GM12874 (cell line): ENCODE results near the gene GTF2F2.

Experiments used
- TF ChIP-seq, protein P1 (sequence below): IDR thresholded peaks from 2 replicates; pipeline ENCODE4 v1.5.1; 2011; ENCODE audit warnings: low read depth, mild to moderate bottlenecking, control low read depth, low read length, moderate library complexity; ENCODE audit not compliant: insufficient read depth

GTF2F2 gene

DNA sequence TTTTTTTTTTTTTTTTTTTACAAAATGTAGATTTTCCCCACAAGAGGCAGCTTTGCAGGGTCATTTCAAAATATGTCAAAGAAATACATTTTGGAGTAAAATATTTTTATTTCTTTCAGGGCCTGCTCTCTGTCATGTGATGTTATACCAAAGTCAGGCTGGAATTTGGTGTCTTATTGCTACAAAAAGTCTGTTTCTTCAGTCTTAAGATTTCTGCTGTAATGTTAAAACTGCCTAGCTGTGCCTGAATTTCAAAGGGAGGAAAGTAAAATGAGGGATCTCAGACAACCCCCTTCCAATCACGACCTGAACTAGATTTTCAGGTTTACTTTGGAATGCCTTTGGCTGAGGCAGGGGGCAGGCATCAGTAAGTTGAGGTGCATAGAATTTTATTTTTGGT is 12.8 kb upstream of the GTF2F2 start:
- TF ChIP-seq, protein P1, sequence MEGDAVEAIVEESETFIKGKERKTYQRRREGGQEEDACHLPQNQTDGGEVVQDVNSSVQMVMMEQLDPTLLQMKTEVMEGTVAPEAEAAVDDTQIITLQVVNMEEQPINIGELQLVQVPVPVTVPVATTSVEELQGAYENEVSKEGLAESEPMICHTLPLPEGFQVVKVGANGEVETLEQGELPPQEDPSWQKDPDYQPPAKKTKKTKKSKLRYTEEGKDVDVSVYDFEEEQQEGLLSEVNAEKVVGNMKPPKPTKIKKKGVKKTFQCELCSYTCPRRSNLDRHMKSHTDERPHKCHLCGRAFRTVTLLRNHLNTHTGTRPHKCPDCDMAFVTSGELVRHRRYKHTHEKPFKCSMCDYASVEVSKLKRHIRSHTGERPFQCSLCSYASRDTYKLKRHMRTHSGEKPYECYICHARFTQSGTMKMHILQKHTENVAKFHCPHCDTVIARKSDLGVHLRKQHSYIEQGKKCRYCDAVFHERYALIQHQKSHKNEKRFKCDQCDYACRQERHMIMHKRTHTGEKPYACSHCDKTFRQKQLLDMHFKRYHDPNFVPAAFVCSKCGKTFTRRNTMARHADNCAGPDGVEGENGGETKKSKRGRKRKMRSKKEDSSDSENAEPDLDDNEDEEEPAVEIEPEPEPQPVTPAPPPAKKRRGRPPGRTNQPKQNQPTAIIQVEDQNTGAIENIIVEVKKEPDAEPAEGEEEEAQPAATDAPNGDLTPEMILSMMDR = no peak

DNA sequence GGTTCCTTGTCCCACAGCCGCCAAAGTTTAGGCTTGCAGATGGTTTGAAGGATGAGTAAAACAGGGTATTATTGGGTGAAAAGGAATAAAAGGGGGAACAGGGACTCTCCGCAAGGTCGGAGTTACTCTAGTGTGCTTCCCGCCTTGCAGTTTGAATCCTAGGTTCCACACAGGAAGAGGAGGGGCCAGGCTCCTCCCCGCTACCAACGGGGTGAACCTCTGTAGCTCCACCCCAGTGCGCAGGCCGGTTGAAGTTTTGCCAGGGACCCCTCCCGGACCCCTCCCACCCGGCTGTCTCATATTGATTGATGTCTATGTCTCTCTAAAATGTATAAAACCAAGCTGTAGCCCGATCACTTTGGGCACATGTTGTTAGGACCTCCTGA is 11.6 kb upstream of the GTF2F2 start:
- TF ChIP-seq, protein P1 = no peak

DNA sequence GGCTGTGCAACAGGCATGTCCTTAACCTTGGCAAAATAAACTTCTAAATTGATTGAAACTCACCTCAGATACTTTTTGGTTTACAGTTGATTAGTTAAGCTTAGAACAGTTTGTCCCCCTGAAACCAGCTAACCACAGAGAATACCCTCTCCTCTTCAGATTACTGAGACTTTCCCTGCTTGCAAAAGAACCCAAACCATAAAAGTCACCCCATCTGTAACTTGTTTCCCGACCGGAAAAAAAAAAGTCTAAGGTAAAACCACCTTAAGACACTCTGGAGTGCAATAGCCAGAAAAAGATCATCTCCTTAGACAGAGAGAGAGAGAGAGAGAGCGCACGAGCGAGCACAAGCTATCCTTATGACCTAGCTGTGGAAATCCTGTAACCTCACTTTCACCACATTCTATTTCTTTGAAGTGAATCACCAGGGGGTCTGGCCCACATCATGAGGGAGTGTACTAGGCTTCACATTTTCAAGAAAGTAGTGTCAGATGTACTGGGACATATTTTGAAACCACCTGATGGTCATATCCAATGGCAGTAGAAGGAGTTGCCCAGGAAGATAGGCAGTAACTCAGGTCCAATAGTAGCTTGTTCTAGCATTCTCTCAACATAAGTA is 11.1 kb upstream of the GTF2F2 start:
- TF ChIP-seq, protein P1 = no peak

DNA sequence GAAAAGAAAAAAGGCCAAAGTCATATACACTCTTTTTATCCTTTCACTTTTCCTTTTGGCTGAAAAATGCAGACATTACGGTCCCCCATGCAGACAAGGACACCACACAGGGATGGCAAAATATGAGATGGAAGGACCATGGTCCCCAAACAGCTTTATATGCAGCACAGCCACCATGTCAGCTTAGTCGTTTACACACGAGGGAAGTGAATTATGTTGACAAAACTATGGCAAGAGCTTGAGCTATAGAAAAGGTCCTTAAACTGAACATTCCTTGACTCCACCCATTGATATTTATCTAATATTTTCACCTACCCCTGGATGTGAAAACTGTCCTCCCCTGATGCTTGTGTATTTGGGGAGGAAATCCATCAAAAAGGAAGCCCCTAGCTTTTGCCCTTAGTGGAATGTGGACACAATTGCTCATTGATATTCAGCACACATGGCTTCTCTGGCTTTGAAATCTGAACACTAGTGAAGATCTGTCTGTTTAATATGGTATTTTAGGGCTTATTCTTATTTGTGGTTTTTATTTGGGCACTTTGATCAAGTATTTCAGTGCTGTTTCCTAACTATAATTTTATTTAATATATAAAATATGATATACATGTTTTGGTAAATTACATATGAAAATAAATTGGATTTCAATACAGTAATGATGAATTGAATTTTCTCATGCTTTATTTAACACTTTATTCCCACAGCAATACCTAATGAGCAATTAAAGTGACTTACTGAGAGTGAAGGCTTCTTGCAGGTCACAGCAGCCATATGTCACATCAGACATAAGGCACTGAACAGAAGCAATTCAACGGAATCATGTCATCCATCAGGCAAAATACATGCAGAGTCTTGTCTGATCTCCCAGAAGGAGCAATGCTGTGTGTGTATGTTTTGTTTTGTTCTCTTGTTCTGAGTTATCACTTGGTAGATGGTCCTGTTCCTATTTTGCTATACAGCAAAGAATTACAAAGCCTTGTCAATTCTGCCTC is 6.8 kb upstream of the GTF2F2 start:
- TF ChIP-seq, protein P1 = no peak

DNA sequence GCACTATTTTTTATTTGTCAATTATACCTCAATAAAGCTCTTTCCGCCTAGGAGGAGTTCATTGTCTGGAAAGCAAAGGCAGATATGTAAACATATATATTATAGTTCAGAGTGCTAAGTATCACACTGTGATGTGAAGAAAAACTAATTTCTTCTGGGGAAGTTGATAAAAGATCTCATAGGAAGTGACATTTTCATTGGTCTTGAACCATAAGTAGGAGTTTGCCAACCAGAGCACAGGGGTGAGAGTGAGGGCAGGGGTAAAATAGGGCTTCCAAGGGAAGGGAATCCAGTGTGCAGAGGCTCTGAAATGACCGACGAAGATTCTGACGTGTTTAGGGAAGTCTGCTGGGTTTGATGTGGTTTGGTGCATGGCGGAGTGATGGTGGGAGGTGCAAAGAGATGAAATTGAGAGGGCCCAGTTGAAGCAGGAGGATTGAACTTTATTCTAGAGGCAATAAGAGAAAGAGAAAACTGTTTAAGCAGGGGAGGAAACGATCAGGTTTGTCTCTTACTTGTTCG is 780 bp upstream of the GTF2F2 start:
- TF ChIP-seq, protein P1 = no peak

DNA sequence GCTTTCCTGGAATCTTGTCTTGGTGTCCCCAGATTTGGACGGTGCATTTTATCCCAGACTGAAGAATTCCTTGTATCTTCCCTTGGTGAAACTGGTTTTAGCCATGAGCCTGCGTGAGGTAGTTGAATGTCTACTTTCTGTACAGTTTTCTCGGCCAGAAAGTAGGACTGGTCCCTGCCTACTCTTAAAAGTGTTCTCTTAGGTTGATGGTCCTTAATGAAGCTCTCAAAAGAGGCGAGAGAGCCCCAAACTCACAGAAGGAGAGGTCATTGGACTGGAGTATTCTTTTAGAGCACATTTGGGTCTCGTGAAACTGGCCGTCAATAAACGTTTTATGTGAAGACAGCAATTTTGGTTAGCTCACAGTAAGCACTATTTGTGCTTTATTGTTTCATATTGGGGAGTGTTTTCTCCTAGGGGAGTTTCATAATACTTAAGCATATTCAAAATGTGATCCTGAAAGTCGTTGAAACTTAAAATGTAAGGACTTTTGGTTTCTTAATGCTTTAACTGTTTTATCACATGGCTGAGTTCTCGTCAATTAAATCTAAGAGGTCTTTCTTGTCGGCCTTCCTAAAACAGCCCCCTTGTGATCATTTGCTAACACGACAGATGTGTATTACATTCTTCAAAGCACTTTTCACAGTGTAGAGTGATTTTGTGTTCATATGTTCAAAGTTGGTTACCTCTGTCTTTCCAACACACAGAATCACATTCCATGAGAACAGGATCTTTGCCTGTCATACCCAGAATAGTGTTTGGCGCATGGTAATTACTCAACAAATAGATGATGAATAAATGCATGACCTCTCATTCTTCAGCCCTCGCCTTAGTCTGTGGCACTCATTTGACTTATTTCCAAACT is 889 bp downstream of the GTF2F2 start:
- TF ChIP-seq, protein P1 = no peak
